GM18499 (cell line): ENCODE measurements around the gene ZBTB48.
"Not testable (repeated sequence)": the region's sequence is repeated elsewhere in the genome, so short reads cannot be mapped to it uniquely, and the experiment has no call there.

ENCODE experiments used
- ATAC-seq: cut with Tn5 transposase; IDR thresholded peaks from one replicate; pipeline ENCODE4 v1.9.1; 2021; ENCODE audit warnings: moderate number of reproducible peaks; ENCODE audit not compliant: insufficient read depth, unreplicated experiment

Gene ZBTB48

DNA sequence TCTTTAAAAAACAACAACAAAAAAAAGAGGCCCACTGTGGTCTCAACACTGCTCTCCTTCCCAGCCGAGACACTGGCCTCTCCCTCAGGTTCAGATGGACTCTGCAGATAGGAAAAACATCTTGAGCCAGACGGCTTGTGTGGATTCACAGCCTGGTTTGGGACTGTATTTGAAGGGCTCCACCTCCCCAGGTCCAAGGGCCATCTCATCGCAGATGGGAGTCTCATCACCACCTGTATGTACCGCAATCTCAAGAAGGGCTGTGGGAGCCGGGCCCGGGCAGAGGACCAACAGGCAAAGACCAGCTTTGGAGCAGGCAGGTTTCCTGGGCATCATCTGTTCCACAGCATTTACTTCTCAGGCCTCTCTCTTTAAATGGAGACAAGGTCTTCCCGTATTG, 10.3 kb downstream of the ZBTB48 start:
- ATAC-seq = no peak

DNA sequence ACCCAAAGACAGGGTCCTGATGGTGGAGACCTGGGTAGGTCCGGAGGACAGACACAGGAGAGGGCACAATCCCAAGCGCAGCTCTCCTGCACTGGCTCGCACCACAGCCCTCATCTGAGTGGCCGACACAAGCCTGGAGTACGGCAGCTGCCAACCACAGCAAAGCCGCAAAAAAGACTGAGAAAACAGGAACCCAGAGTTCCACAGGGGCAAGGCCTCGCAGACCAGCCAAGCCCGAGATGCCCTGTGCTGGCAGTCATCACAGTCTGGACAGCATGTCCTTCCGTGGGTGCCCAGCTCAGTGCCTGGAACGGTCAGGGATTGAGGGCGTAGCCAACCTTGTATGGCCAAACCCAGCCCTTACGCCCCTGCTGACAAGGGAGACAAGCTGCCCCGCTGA, 11.4 kb downstream of the ZBTB48 start:
- ATAC-seq = no peak

DNA sequence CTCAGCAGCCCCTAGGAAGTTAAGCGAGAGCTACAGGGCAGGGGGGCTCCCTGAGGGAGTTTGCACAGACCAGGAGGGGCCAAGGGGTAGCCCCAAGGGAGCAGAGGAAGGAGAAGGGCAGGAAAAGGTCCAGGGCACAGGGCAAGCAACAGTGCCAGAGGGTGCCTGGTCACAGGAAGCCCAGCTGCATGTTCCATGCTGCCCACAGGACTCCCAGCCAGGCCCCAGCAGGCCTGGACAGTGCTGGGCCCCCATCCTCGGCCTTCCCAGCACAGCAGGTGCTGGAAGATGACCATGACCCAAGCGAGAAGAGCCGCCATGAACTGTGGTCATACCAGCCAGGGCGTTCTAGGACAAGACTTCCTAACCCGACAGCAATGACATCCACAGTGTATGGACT, 11.8 kb downstream of the ZBTB48 start:
- ATAC-seq = no peak

DNA sequence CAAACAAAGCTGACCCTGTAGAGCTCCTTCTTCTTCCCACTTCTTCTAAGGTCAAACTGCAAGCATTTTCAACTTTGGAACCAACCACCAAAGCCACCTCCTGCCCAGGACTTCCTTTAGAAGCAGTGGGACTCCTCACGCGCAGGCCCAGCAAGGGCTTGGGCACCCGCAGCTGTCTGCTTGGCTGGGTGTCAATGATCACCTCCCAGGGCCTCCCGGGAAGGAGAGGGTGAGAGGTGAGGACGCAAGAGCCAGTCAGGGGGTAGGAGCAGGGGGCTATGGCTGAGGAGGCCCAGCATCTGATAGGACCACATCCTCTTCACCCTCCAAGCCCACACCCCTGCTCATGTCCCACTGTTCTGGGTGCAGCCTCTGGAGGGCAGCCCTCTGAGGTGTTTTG, 12.6 kb downstream of the ZBTB48 start:
- no peak for ATAC-seq

DNA sequence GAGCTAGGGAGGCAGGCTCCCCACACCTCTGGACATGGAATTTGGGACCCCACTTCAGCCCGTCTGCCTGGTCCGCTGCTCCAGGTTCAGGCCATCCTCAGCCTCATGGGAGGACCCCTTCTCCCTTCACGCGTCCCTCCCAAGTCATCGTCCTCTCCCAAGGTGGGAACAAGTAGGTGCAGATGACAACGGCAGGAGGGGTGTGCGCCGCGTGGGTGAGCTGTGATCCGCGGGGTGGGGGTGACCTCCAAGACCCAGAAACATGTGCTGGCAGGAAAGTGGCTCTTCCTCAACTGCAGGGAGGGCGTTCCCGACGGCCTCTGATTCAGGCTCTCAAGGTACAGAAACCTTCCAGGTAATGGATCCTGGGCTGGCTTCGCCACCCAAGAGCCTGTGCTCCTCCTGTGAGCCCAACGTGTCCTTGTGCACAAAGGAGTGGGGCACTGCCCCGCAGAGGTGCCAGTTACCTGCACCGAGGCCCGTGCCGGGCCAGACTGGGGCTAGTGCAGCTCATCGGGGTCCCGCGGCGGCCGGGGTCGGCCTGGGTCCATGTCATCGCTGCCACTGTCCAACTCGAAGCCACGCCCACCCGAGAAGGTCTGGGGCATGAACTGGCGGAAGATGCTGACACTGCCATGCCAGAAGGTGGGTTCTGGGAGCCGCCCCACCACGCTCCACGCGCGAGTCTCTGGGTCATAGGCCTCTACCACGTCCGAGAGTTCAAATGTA, 13.2 kb downstream of the ZBTB48 start:
- ATAC-seq = no peak

DNA sequence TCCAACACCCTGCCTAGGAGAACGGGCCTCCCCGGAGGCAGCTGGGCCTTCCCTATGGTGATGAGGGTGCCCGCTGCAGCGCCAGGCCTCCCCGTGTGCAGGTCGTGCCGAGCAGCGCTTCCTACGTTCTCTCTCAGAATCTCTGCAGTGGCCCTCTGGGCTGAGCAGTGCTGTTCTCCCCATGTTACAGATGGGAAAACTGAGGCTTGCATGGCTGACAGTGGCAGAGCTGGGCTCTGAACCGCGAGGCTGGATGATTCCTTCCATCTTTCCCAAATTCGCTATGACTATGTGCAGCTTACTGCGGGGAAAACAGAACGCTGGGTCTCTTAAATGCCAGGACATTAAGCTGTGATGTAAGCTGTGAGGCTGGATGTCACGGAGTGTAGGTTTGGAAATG, 14.0 kb downstream of the ZBTB48 start:
- ATAC-seq = no peak

DNA sequence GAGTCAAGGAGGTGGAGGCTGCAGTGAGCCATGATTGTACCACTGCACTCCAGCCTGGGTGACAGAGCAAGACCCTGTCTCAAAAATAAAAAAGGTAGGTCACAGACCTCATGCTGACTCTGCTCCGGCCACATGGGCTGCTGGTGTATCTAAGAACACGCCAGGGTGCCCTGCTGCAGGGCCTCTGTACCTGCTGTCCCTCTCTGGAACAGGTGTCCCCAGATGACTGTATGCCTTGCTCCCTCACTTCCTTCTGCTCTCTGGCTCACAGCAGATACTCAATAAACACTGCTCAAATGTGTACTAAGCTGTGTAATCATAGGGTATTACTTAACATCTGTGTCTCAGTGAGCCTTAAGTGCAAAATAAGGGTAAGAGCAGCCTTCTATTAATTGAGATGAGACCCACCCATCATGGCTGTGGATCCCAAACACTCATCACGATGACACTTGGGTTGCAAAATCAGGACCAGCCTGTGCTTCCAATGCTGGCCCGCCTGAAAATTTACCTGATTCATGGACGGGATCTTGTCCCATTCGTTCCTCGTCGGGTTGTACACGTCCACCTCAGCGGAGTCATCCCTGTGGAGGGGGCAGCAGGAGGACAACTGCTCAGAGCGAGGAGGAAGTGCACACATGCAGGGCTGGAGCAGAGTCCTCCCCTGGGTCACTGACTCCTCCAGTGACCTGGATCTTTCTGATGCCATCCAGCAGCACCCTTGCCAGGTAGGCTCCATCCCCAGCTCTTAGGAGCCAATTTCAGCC, 15.4 kb downstream of the ZBTB48 start:
- ATAC-seq = no peak

DNA sequence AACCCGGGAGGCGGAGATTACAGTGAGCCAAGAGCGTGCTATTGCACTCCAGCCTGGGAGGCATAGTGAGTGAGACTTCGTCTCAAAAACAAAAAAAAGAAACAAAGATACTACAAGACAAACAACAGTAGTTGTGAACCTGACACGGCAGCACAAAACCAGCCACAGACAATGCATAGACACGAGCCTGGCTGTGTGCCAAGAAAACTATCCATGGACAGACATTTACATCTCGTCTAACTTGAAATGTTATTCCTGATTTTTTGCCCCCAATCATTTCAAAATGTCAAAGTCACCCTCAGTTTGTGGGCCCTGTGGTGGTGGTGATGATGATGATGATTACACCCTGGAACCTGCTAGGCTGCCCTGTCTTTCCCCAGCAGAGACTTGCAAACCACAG, 16.6 kb downstream of the ZBTB48 start:
- ATAC-seq = no peak

DNA sequence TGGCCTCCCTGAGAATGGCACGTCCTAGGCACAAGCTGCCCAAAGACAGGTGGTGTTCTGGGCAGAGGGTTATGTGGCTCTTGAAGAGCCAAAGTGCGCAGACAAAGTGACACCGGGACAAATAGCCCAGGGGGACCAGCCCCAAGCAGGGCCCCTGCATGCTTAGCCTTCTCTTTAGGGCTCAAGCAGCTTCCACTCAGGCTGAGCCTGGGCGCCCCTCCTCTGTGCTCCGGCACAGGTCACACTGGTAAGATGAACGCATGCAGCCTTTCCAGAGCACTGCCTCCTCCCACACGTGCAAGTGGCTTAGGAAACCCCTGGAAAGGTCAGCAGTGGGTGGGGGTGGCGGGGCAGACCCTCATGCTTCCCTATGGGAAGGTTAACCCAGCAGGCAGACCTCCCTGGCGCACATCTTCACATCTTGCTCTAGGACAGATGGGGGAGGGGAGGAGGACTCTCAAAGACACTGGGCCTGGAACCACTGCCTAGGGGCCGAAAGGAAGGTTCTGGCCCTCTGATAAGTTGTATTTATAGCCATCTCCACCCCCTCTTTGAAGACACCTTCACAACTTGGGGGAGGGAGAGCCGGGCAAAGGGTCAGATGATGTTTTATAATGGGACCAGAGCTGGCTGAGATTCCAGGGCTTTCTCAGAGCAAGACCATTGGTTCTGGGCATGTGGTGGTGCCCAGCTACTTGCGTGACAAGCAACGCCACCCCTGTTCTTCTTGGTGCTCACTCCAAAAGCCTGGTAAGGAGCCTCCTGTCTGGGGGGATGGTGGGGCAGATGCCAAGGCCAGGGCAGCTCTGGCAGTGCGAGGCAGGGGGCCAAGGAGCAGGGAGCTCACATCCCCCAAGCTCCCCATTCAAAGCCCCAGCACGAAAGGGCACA, 17.3 kb downstream of the ZBTB48 start:
- ATAC-seq = no peak

DNA sequence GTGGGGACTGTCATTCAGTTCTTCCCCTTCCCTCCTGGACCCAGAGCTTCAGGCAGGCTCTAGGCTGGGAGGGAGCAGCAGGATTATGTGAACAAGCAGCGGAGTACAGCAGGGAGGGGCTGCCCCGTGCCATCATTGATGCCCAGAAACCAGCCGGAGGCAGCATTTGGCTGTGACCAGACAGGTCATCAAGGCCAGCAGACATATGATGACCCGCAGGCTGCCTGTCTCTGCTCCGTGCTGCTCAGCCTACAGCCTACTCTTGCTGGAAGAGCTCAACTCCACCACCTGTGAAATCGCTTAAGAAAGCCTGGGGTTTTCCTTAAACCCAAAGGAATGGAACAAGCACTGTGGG, 18.0 kb downstream of the ZBTB48 start:
- ATAC-seq = no peak

DNA sequence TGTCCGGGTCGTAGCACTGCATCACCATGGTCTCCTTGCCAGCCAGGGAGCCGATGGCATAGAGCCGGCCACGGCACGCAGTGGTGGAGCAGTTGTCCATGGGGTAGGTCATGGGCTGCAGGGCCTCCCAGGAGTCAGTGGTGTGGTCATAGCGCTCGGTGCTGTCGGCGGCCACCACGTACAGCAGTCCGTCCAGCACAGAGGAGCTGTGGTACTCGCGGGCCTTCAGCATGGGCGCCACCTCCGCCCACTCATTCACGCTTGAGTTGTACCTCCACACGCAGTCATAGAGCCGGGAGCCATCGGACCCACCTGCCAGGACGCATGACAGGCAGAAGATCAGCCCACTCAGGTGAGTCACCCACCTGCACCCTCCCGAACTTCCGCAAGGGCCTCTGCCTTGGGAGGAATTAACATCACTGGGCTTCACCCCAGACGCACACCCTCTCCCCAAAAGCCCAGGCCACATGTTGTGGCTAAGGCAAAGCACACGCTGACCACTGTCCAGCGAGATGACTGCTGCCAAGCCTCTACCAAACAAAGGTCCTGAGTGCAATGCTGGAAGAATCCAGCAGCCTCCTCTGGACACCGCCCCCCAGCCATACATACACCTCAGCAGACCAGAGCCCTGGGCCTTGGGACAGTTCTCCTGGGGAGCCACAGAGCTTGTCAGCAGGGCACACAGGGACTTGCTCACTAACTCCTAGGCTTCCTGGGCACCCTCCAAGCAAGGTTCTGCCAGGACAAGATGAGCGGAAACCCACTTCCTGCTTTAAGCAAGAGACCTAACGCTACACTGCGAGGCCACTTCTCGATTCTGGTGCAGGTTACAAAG, 19.6 kb downstream of the ZBTB48 start:
- no peak for ATAC-seq

DNA sequence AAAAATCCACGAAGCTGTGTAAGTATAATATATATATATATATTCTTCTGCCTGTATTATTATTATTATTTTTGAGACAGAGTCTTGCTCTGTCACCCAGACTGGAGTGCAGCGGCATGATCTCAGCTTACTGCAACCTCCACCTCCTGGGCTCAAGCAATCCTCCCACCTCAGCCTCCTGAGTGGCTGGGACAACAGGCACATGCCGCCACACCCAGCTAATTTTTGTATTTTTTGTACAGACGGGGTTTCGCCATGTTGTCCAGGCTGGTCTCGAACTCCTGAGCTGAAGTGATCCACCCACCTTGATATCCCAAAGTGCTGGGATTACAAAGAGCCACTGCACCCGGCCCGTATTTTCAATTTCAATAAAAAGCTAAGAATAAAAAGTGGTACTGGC, 20.2 kb downstream of the ZBTB48 start:
- not testable (repeated sequence) for ATAC-seq

DNA sequence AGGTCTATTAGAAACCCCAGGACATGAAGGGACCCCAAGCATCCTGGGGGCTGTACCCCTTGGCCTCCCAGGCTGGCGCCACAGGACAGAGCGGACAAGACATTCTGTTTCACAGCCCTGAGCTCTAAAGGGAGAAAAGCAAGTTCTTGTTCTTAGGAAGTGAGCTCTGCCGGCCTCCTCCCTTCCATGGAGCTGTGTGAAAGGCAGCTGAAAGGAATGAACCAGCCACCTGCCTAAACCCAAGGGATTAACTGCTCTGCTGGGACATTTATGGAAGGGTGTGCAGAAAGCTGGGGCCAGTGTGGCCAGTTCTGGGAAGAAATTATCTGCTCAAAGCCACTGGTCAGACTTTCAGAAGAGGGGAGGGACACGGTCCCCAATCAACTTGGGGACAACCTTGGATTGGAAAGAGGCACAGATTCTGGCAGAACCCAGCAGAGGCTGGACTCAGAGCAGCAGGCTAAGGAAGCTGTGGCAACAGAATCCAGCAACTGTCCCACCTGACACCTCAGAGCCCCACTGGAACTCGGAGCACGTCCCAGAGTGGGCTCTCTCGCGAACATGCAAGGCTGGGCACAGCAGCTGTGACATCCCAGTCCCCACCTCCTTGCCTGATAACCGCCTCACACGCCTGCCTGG, 20.7 kb downstream of the ZBTB48 start:
- ATAC-seq = no peak

DNA sequence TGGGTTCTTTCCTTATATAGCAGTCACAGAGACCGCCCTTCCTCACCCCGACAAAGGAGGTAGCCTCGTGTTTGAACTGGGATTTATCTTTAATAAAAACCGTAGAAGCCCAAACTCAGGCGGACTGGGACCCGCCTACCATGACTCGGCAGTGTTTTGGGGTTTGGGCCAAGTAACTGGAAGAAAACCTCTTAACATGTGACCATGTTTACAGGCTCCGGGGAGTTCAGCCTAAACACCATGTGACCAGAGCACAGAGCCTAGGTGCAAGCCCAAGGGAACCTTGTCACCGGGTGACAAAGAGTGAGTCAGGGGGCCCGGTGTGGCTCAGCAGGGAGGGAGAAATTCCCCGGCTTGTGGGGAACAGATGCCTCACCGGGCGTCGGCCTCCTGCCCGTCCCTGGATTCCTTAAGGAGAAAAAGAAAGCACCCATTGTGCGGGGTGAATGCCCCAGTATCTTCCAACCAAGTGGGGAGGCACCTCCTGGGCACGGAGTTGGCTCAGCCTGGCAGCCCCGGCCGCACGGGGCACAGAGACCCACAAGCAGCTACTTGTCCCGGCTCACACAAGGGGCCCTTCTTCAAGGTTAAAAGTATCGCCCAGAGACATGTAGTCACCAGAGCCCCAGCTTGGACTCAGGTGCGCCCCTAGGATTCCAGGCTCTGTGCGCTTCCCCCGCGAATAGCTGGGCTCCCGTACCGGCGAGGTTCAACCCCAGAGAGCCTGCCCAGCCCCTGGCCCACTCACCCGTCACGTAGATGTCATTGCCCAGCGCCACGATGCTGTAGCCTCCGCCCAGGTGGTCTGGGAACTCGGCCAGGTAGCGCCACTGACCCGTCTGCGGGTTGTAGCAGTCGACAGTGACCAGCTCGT, 21.5 kb downstream of the ZBTB48 start:
- no peak for ATAC-seq

DNA sequence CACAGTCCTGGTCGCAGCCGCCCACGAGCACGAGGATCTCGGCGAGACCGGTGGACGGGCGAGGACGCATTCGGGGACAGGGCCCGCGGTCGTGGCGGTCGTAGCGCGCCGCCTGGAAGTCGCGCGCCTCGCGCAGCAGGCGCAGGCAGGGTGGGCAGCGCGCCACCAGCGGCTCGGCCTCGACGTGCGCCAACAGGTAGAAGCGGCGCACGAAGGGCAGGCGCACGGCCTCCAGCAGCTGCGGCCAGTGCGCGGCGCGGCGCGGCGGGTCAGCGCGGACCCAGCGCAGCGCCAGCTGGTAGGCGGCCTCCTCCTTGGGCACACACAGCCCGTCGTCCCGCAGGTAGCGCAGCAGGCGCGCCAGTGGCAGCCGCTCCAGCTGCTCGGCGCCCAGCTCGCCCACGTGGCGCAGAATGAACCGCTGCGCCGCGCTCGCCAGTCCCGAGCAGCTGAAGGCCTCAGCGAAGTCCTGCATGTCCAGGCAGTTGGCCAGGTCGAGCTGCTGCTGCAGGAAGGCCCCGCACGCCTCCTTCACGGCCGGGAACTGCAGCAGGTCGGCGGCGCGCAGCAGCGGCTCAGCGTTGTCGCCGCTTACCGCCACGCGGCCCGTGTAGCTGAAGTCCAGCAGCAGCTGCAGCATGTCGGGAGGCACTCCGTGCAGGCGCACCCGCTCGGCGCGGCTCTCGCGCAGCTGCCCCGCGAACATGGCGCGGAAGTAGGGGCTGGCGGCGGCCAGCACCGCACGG, 22.3 kb downstream of the ZBTB48 start:
- ATAC-seq = no peak

DNA sequence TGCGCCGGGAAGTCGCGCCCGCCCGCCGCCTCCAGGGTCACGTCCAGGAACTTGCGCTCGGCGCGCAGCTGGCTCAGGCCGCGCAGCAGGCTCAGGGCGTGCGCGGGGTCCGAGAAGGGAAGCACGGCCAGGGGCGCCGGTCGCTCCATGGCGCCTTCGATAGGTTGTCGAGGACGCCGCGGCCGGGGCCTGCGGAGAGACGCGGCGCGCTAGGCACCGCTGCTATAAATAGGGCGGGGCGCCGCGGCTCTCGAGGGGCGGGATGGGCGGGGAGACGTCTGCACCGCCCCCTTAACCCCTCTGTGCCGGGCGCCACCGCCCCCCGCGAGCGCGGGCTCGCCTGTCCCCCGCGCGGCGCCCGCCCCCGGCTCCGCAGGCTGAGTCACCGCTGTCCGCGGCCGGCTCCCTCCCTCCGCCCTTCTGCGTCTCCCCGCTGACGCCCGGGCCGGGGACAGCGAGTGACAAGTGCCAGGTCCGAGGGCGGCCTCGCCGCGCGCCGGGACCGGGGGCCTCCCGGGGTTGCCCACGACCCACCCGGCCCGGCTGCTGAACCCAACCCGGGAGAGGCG, 23.0 kb downstream of the ZBTB48 start, which contains the start of gene KLHL21:
Gene KLHL21, minus strand, starts transcription at position 201 of the 569 bp plus-strand sequence. Its CDS starts 52 bp downstream, at position 149.
- no peak for ATAC-seq

DNA sequence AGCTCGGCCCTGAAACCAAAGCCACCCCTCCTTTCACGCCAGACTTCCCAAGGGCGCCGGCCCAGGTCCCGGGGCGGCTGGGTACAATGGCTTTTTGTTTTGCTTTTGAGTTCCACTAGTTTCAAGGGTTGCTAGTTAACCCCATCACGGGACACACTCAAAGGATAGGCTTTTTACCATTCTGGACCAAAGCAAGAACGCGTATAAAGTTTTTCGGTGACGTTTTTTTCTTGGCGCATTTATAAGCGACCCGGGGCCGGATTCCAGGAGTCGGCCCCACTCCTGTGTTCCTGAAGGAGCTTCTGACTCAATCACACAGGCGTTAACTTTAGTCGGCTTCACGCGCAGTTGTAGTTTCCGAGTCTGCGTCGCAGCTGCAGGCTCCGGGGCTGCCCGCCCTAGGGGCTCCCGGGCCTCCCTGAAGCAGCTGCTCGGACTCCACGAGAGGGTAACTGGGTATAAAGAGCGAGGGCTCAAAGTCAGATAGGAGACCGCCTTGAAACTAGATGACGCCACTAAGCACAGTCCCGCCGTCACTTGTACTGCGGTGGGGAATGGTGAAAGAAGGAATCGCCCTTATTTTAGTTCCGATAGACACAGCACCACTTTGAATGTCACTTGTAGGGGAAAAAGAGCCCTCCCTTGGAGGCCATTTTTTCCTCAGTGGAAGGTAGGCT, 23.6 kb downstream of the ZBTB48 start:
- ATAC-seq = no peak
